H1 (cell line): ENCODE measurements around the gene BBS7. TPM values are rescaled to one million over a fixed set of nuclear protein-coding genes. Genes with fewer than 3 reads are reported as not detected.

Experiments
- CTCF ChIA-PET: fragments of 300-600 bp; sonication (Branson Sonifier 250); formaldehyde crosslinking; loops from one replicate; lab custom pipeline; 2021; ENCODE audit not compliant: partially characterized antibody; lab: Charles Lee
- POLR2A ChIA-PET: fragments of 300-600 bp; sonication (Branson Sonifier 250); formaldehyde crosslinking; loops from one replicate; lab custom pipeline; 2021; ENCODE audit warnings: inconsistent platforms; ENCODE audit not compliant: partially characterized antibody; lab: Charles Lee
- DNase-seq, 2 experiments: peaks; one replicate each; pipeline versions ENCODE4 v3.0.0 to v3.0.0-alpha.2; 2010 to 2022; ENCODE audit warnings: low spot score in 2 of 2, low read depth in 1 of 2, mixed read lengths in 1 of 2
- FAIRE-seq: peaks from 2 replicates; lab custom pipeline; 2011; peaks lifted over from hg19 to GRCh38; lab: Jason Lieb, UNC
- H2AFZ ChIP-seq: 2 replicates; pipeline ENCODE4 v1.8.1; 2012; ENCODE audit warnings: low read length, inconsistent platforms
- H2AK5ac ChIP-seq: 2 replicates; pipeline ENCODE4 v1.6.1; 2013; ENCODE audit warnings: low read depth, low read length
- H2BK120ac ChIP-seq: replicated peaks from 2 replicates; pipeline ENCODE3; 2013; ENCODE audit warnings: low read depth, low read length, inconsistent platforms
- H2BK12ac ChIP-seq: 2 replicates; pipeline ENCODE4 v1.6.1; 2013; ENCODE audit warnings: low read depth, low read length
- H2BK15ac ChIP-seq: 2 replicates; pipeline ENCODE4 v1.6.1; 2013; ENCODE audit warnings: low read length
- H2BK20ac ChIP-seq: 2 replicates; pipeline ENCODE4 v1.6.1; 2013; ENCODE audit warnings: low read length
- H2BK5ac ChIP-seq: 2 replicates; pipeline ENCODE4 v1.6.1; 2013; ENCODE audit warnings: low read depth, low read length
- H3K14ac ChIP-seq: 2 replicates; pipeline ENCODE4 v1.6.1; 2013; ENCODE audit warnings: inconsistent platforms; ENCODE audit not compliant: insufficient read length
- H3K18ac ChIP-seq: 2 replicates; pipeline ENCODE4 v1.6.1; 2013; ENCODE audit warnings: low read length; ENCODE audit errors: extremely low read depth
- H3K23ac ChIP-seq: 2 replicates; pipeline ENCODE4 v1.6.1; 2013; ENCODE audit warnings: inconsistent platforms; ENCODE audit not compliant: insufficient read length
- H3K23me2 ChIP-seq: 2 replicates; pipeline ENCODE4 v1.6.1; 2013; ENCODE audit warnings: low read depth, low read length
- H3K27ac ChIP-seq: 2 replicates; pipeline ENCODE4 v1.6.1; 2011; ENCODE audit warnings: low read depth, low read length, inconsistent platforms
- H3K27me3 ChIP-seq, 4 experiments: replicated peaks in 1 of 4; 1 replicate in 1 of 4; 2 replicates in 3 of 4; pipeline versions ENCODE4 v1.6.1 to v1.8.1; 2011 to 2013; ENCODE audit warnings: low read length in 3 of 4, mild to moderate bottlenecking in 3 of 4, inconsistent platforms in 2 of 4, mixed read lengths in 2 of 4, moderate library complexity in 1 of 4; ENCODE audit not compliant: control insufficient read depth in 3 of 4, insufficient read depth in 3 of 4; ENCODE audit errors: extremely low read depth in 1 of 4
- H3K36me3 ChIP-seq, 4 experiments: 2 replicates each; pipeline versions ENCODE4 v1.6.1 to v1.8.1; 2011 to 2013; ENCODE audit warnings: mild to moderate bottlenecking in 4 of 4, low read length in 3 of 4, moderate library complexity in 2 of 4, control low read depth in 1 of 4, inconsistent platforms in 1 of 4; ENCODE audit not compliant: insufficient read depth in 4 of 4, control insufficient read depth in 2 of 4
- H3K4ac ChIP-seq: replicated peaks from 2 replicates; pipeline ENCODE3; 2013; ENCODE audit warnings: low read length, low read depth, mixed read lengths, inconsistent platforms; ENCODE audit not compliant: insufficient read length
- H3K4me1 ChIP-seq, 4 experiments: replicated peaks in 1 of 4; 1 replicate in 1 of 4; 2 replicates in 3 of 4; pipeline versions ENCODE4 v1.6.1 to v1.8.1; 2011 to 2013; ENCODE audit warnings: low read length in 3 of 4, inconsistent platforms in 2 of 4, mixed read lengths in 1 of 4; ENCODE audit not compliant: insufficient read depth in 4 of 4, control insufficient read depth in 3 of 4
- H3K4me2 ChIP-seq, 2 experiments: 2 replicates each; pipeline versions ENCODE4 v1.6.1 to v1.8.1; 2011 to 2013; ENCODE audit warnings: low read depth in 2 of 2, low read length in 2 of 2, control low read depth in 1 of 2, inconsistent platforms in 1 of 2, mild to moderate bottlenecking in 1 of 2; ENCODE audit not compliant: insufficient read depth in 1 of 2
- H3K4me3 ChIP-seq, 4 experiments: fragments of 200-600, 300-600 bp in 1 of 4; sonication (generic), shearing (Covaris generic), sonication (Bioruptor Twin) in 1 of 4; 2 replicates each; pipeline versions ENCODE4 v1.5.1 to v1.8.1; 2011 to 2016; ENCODE audit warnings: low read length in 4 of 4, low read depth in 3 of 4, control low read depth in 2 of 4, inconsistent platforms in 2 of 4, mild to moderate bottlenecking in 2 of 4, mixed read lengths in 1 of 4, moderate library complexity in 1 of 4; ENCODE audit not compliant: insufficient read depth in 2 of 4; ENCODE audit errors: extremely low read depth in 1 of 4
- H3K56ac ChIP-seq: replicated peaks from 2 replicates; pipeline ENCODE3; 2013; ENCODE audit warnings: low read depth, mild to moderate bottlenecking, mixed read lengths, low read length, inconsistent platforms; ENCODE audit not compliant: insufficient read length
- H3K79me1 ChIP-seq: 2 replicates; pipeline ENCODE4 v1.6.1; 2013; ENCODE audit warnings: low read depth, low read length, control low read depth
- H3K79me2 ChIP-seq, 2 experiments: 2 replicates each; pipeline versions ENCODE4 v1.6.1 to v1.8.1; 2012 to 2013; ENCODE audit warnings: low read length in 2 of 2, mild to moderate bottlenecking in 2 of 2, inconsistent platforms in 1 of 2; ENCODE audit not compliant: insufficient read depth in 2 of 2, control insufficient read depth in 1 of 2
- H3K9ac ChIP-seq, 4 experiments: replicated peaks in 1 of 4; 1 replicate in 1 of 4; 2 replicates in 3 of 4; pipeline versions ENCODE4 v1.6.1 to v1.8.1; 2011 to 2013; ENCODE audit warnings: low read depth in 3 of 4, low read length in 3 of 4, control low read depth in 2 of 4, mild to moderate bottlenecking in 2 of 4, moderate library complexity in 2 of 4, inconsistent platforms in 1 of 4; ENCODE audit errors: extremely low read depth in 1 of 4
- H3K9me3 ChIP-seq, 2 experiments: 2 replicates each; pipeline versions ENCODE4 v1.6.1 to v1.8.1; 2012 to 2013; ENCODE audit warnings: mild to moderate bottlenecking in 2 of 2, moderate library complexity in 2 of 2, control low read depth in 1 of 2, inconsistent platforms in 1 of 2, low read depth in 1 of 2, low read length in 1 of 2, mixed read lengths in 1 of 2; ENCODE audit not compliant: insufficient read depth in 2 of 2
- H4K20me1 ChIP-seq, 2 experiments: replicated peaks in 1 of 2; 2 replicates each; pipeline versions ENCODE3 to v1.8.1; 2011 to 2013; ENCODE audit warnings: inconsistent platforms in 2 of 2, low read length in 2 of 2, mild to moderate bottlenecking in 1 of 2; ENCODE audit not compliant: insufficient read depth in 2 of 2, control insufficient read depth in 1 of 2
- H4K5ac ChIP-seq: 2 replicates; pipeline ENCODE4 v1.6.1; 2013; ENCODE audit warnings: low read length, low read depth, mixed read lengths, inconsistent platforms; ENCODE audit not compliant: insufficient read length
- H4K8ac ChIP-seq: 2 replicates; pipeline ENCODE4 v1.8.0; 2013; ENCODE audit warnings: mild to moderate bottlenecking, moderate library complexity, low read length, inconsistent platforms; ENCODE audit not compliant: insufficient read depth; ENCODE audit errors: extremely low read depth
- H4K91ac ChIP-seq: replicated peaks from 2 replicates; pipeline ENCODE3; 2013; ENCODE audit warnings: low read length, mixed read lengths, inconsistent platforms; ENCODE audit not compliant: insufficient read length
- BACH1 ChIP-seq: IDR thresholded peaks from 2 replicates; pipeline ENCODE4 v1.6.1; 2012; ENCODE audit warnings: low read length, improper control_type of control experiment
- BCL11A ChIP-seq, 2 experiments: IDR thresholded peaks; one replicate each; pipeline ENCODE4 v1.6.1; 2011; ENCODE audit warnings: low read depth in 2 of 2, low read length in 2 of 2, mild to moderate bottlenecking in 2 of 2
- CHD2 ChIP-seq: IDR thresholded peaks from 2 replicates; pipeline ENCODE4 v1.6.1; 2012; ENCODE audit warnings: low read length, improper control_type of control experiment
- EP300 ChIP-seq, 2 experiments: IDR thresholded peaks; 1 replicate in 1 of 2; 2 replicates in 1 of 2; pipeline ENCODE4 v1.6.1; 2011 to 2012; ENCODE audit warnings: low read depth in 2 of 2, low read length in 2 of 2, mild to moderate bottlenecking in 2 of 2, borderline replicate concordance in 1 of 2, inconsistent platforms in 1 of 2, moderate library complexity in 1 of 2
- NRF1 ChIP-seq: IDR thresholded peaks from 2 replicates; pipeline ENCODE4 v1.6.1; 2011; ENCODE audit warnings: mild to moderate bottlenecking, low read depth, low read length, improper control_type of control experiment
- POLR2A ChIP-seq, 2 experiments: IDR thresholded peaks; 1 replicate in 1 of 2; 2 replicates in 1 of 2; pipeline ENCODE4 v1.6.1; 2011; ENCODE audit warnings: low read depth in 2 of 2, low read length in 2 of 2, mild to moderate bottlenecking in 2 of 2; ENCODE audit errors: control extremely low read depth in 1 of 2
- RFX5 ChIP-seq: IDR thresholded peaks from 2 replicates; pipeline ENCODE4 v1.6.1; 2011; ENCODE audit warnings: low read depth, low read length, improper control_type of control experiment, borderline replicate concordance
- RXRA ChIP-seq: IDR thresholded peaks from 2 replicates; pipeline ENCODE4 v1.6.1; 2011; ENCODE audit warnings: low read depth, mild to moderate bottlenecking, low read length, moderate library complexity; ENCODE audit not compliant: insufficient read depth
- TAF7 ChIP-seq: optimal IDR thresholded peaks from 2 replicates; pipeline ENCODE3; 2011; ENCODE audit warnings: low read depth, mild to moderate bottlenecking, inconsistent platforms, low read length, moderate library complexity, borderline replicate concordance
- WGBS, 2 experiments: shearing (Covaris generic) in 1 of 2; methylation state at CpG; one replicate each; pipeline versions ENCODE4 v1.1.6 to v1.1.7; 2013 to 2015; ENCODE audit warnings: low lambda C conversion rate in 2 of 2, mixed read lengths in 2 of 2, inconsistent platforms in 1 of 2, low coverage in 1 of 2, missing lambda C conversion rate in 1 of 2; ENCODE audit not compliant: insufficient replicate concordance in 2 of 2, insufficient coverage in 1 of 2, insufficient read length in 1 of 2; ENCODE audit errors: extremely low coverage in 1 of 2, missing lambda C conversion rate in 1 of 2; 5-methylcytosine and 5-hydroxymethylcytosine counted together
- polyA plus RNA-seq, 7 experiments: library from polyadenylated mRNA; depleted of rRNA in 3 of 7; stranded (reverse) in 5 of 7; unstranded in 2 of 7; fragments of >200 nt in 5 of 7; fragments of 200-250 nt in 2 of 7; gene quantifications; 1 replicate in 5 of 7; 2 replicates in 1 of 7; 4 replicates in 1 of 7; pipeline versions ENCODE4 v1.2.1 to v1.2.3, GENCODE V29; 2011 to 2013; ENCODE audit warnings: missing spikeins in 2 of 7, mixed read lengths in 2 of 7
- total RNA-seq: library from RNA; stranded (reverse); fragmentation: NEBNext Ultra II Directional; extraction: Animal tissue kit (Norgen Biotek cat#: 25700); gene quantifications from 2 replicates; pipeline ENCODE4 v1.2.1, GENCODE V29; 2021
- TF ChIP-seq, protein P1 (sequence below), 3 experiments: IDR thresholded peaks; 1 replicate in 2 of 3; 2 replicates in 1 of 3; pipeline versions ENCODE4 v1.5.1 to v1.6.1; 2011; ENCODE audit warnings: low read length in 3 of 3, mild to moderate bottlenecking in 3 of 3, inconsistent platforms in 2 of 3, low read depth in 1 of 3, moderate library complexity in 1 of 3; ENCODE audit not compliant: insufficient read depth in 1 of 3; ENCODE audit errors: control extremely low read depth in 1 of 3

Gene BBS7
- total and polyA plus RNA-seq, 2 of the 8 experiments (the other 6 are each of a cell fraction or from before 2014, with no cell fraction given), result 16.6 to 21.5 TPM

GRCh38 chr4:121799867-121800501 is 70.3 kb downstream of the BBS7 start:
- Histone ChIP-seq H3K27ac (no peak overlapping the region), H3K23ac (no peak overlapping the region), H4K8ac (no peak overlapping the region), H3K9ac (no peak overlapping the region), H2AK5ac (no peak overlapping the region), H4K20me1 (no peaks in the 10 kb centered on the region), H3K4me3 (peak overlapping the region in 1 of 4 experiments; percentile 93; a peak in 1 of 8 replicates), H3K23me2 (peaks cover 3% of the 10 kb centered on the region), H3K9me3 (no peaks in the 10 kb centered on the region), H3K36me3 (peaks cover 11 to 26% (median 18%) of the 10 kb centered on the region in 4 experiments), H3K27me3 (no peaks in the 10 kb centered on the region), H3K14ac (no peak overlapping the region), H3K18ac (no peak overlapping the region), H2BK12ac (no peak overlapping the region; the same call in 1 of the 2 replicates), H3K79me1 (no peaks in the 10 kb centered on the region), H3K4me1 (peaks cover 8 to 18% (median 10%) of the 10 kb centered on the region in 4 experiments), H2BK15ac (no peak overlapping the region), H3K56ac (no peak overlapping the region), H2BK120ac (no peak overlapping the region), H4K5ac (no peak overlapping the region), H3K4me2 (no peak overlapping the region; a peak in 1 of 4 replicates), H3K79me2 (peaks cover 3 to 21% of the 10 kb centered on the region in 2 experiments; a peak in 2 of 4 replicates), H2AFZ (no peak overlapping the region), H2BK20ac (no peak overlapping the region), H4K91ac (no peak overlapping the region), H3K4ac (no peak overlapping the region), H2BK5ac (no peak overlapping the region)
- DNase-seq (no peak), FAIRE-seq (no peak)
- POLR2A ChIA-PET, result interaction anchor here (1.4 to 14.8 kb wide), 6 partner anchors 11 to 36 kb away, joined by 3 to 246 read pairs (median 6); partner anchors contain the start of genes CCNA2 and SMIM43
- 90% methylated on average over 3 of the region's 3 CpGs; no CpG with 5 or more reads in 1 of the 2 experiments for WGBS, 2 experiments
- CTCF ChIA-PET, result no interaction called here
- TF ChIP-seq CHD2 (no peak), RXRA (no peak), EP300 (IDR thresholded peaks at IDR 0.05; ENCODE audit: borderline replicate concordance in 1 of 2, low read depth in 2 of 2, low read length in 2 of 2) (no peak), TAF7 (no peak), RFX5 (no peak), POLR2A (IDR thresholded peaks at IDR 0.05; ENCODE audit: control extremely low read depth in 1 of 2, low read depth in 2 of 2, low read length in 2 of 2) (no peak), BCL11A (IDR thresholded peaks at IDR 0.05; ENCODE audit: low read depth in 2 of 2, low read length in 2 of 2) (no peak), NRF1 (no peak), BACH1 (no peak)
- TF ChIP-seq, protein P1, sequence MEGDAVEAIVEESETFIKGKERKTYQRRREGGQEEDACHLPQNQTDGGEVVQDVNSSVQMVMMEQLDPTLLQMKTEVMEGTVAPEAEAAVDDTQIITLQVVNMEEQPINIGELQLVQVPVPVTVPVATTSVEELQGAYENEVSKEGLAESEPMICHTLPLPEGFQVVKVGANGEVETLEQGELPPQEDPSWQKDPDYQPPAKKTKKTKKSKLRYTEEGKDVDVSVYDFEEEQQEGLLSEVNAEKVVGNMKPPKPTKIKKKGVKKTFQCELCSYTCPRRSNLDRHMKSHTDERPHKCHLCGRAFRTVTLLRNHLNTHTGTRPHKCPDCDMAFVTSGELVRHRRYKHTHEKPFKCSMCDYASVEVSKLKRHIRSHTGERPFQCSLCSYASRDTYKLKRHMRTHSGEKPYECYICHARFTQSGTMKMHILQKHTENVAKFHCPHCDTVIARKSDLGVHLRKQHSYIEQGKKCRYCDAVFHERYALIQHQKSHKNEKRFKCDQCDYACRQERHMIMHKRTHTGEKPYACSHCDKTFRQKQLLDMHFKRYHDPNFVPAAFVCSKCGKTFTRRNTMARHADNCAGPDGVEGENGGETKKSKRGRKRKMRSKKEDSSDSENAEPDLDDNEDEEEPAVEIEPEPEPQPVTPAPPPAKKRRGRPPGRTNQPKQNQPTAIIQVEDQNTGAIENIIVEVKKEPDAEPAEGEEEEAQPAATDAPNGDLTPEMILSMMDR (IDR thresholded peaks at IDR 0.05; ENCODE audit: control extremely low read depth in 1 of 3, insufficient read depth in 1 of 3, low read depth in 1 of 3, low read length in 3 of 3), result no peak
